ENCODE data around the gene TSSK3.

TSSK3 gene

DNA sequence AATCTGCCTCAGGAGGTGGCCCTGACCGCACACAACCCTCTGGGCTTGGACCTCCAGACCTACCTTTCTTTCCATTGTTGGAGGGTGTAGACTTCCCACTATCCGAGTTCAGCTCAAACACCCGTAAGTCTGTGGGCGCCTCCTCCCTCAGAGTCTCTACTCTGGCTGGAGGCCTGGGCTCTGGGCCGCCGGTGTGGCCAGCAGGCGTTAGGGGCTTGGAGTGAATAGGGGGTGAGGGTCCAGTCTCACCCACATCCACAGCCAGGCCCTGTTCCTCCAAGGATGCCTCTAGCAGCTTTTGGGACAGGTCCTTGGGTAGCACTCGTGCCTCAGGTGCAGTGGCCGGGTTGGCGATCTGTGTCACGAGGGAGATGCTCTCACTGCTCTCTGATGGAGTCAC is 13.9 kb downstream of the TSSK3 start:
- Histone ChIP-seq H3K4me1 (peaks cover 22% of the 10 kb centered on the region), H3K4me3 (no peak overlapping the region), H3K9me3 (no peaks in the 10 kb centered on the region), H3K27me3 (no peaks in the 10 kb centered on the region), H3K9ac (no peak overlapping the region), H4K20me1 (peaks cover 52% of the 10 kb centered on the region), H3K36me3 (peaks cover 100% of the 10 kb centered on the region), H3K4me2 (no peak overlapping the region), H3K27ac (no peak overlapping the region)
- TF ChIP-seq Cebpa-rat (IDR thresholded peaks at IDR 0.05), result no peak

DNA sequence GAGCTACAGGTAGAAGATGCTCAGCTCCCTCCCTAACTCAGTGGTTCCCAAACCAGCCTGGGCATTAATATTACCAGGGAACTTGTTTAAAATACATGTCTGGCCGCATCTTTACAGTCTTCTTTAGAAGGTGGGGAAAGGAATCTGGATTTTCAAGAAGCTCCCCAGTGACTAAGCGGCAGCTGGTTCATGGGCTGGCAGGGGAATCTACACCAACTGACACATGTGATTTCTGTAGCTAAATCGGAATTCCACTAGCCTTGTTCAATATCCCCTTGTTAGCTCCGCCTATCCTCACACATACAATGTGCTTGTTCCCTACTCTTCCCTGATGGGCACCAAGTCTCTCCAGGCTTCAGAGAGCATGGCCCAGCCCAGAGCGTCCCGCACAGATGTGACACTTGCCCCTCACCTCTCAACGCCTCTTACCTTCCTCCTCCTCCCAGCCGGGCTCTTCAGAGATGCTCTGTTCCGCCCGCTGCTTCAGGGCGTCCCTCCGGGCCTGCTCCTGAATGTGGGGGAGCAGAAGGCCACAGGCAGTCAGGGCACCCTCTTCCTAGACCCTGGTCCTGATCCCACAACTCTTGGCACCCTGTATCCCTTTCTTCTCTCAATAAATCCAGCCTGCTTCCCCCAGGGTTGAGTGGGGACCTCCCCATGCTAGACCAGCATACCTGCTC is 15.3 kb downstream of the TSSK3 start:
- Histone ChIP-seq H3K27ac (no peak overlapping the region), H3K9ac (no peak overlapping the region), H3K4me1 (peaks cover 9% of the 10 kb centered on the region), H3K4me3 (no peak overlapping the region), H3K9me3 (no peaks in the 10 kb centered on the region), H4K20me1 (peaks cover 37% of the 10 kb centered on the region), H3K36me3 (peaks cover 100% of the 10 kb centered on the region), H3K27me3 (no peaks in the 10 kb centered on the region), H3K4me2 (no peak overlapping the region)
- no peak for TF ChIP-seq Cebpa-rat (IDR thresholded peaks at IDR 0.05)

DNA sequence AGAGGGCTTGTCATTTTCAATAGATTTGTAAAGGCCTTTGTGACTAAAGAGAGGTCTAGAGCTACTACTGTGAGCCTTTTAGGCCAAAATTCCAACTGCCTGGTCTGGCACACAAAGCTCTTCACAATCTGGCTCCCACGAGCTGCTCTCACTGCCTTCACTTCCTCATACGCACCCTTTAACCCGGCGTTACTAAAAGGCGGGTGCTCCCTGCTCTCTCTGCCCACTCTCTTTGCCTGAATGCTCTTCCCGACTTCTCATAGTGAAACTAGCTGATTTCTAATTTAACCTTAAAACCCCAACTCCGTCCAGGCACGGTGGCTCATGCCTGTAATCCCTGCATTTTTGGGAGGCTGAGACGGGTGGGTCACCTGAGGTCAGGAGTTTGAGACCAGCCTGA is 17.7 kb downstream of the TSSK3 start:
- no peaks in the 10 kb centered on the region for H3K9me3 ChIP-seq
- H3K27ac ChIP-seq, result no peak overlapping the region
- no peaks in the 10 kb centered on the region for H3K4me1 ChIP-seq
- no peak overlapping the region for H3K4me3 ChIP-seq
- H3K9ac ChIP-seq, result no peak overlapping the region
- no peaks in the 10 kb centered on the region for H3K27me3 ChIP-seq
- H3K36me3 ChIP-seq, result peaks cover 100% of the 10 kb centered on the region
- peaks cover 22% of the 10 kb centered on the region for H4K20me1 ChIP-seq
- no peak for TF ChIP-seq Cebpa-rat (IDR thresholded peaks at IDR 0.05)
- H3K4me2 ChIP-seq, result no peak overlapping the region

DNA sequence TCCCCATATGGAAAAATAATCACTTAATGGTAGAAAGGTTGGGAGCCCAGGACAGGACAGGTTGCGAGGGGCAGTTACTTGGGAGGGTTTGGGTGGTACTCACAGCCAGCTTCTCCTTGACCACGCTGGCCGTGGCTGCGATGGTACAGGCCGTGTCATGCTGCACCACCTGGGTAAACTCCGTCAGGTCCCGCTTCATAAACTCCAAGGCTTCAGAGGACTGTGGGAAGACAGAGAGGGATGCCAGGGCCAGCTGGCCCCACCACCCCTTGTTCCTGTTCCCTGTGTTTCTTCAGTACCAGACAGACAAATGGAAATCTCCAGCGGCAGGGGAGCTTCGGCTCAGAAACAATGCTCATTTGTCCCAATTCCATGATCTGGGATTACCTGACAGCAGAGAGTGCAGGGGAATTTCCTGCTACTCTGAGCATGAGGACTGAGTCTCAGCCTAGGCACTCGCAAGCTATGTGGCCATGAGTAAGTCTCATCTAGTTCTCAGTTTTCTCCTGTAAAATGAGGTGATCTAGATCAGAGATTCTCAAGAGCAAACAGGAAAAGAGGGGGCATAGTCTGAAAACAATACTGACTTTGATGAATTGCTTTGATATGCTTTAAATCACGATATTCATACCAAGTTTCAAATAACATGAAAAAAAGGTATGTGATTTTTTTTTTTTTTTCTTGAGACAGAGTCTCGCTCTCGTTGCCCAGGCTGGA is 24.5 kb downstream of the TSSK3 start:
- TF ChIP-seq Cebpa-rat (IDR thresholded peaks at IDR 0.05), result no peak
- Histone ChIP-seq H3K27ac (no peak overlapping the region), H4K20me1 (peaks cover 73% of the 10 kb centered on the region), H3K9me3 (no peaks in the 10 kb centered on the region), H3K4me2 (no peak overlapping the region), H3K4me3 (no peak overlapping the region), H3K36me3 (peaks cover 98% of the 10 kb centered on the region), H3K4me1 (peaks cover 21% of the 10 kb centered on the region), H3K27me3 (no peaks in the 10 kb centered on the region), H3K9ac (no peak overlapping the region)

DNA sequence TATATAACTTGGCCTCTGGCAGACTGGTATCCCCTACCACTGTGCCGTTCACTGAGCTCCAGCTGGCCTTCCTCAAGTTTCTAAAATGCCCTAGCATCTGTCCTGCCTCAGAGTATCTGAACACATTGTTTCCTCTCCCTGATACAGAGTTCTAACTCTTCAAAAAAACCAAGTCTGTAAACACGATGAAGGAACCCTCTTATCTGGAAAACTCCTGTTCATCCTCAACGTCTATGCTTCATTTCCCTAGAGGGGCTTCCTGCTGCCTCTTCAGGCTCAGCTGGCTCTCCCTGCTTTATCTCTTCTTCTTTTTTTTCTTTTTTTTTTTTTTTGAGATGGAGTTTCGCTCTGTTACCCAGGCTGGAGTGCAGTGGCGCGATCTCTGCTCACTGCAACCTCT is 26.3 kb downstream of the TSSK3 start:
- H4K20me1 ChIP-seq, result peaks cover 90% of the 10 kb centered on the region
- H3K36me3 ChIP-seq, result peaks cover 90% of the 10 kb centered on the region
- H3K4me1 ChIP-seq, result peaks cover 36% of the 10 kb centered on the region
- no peak overlapping the region for H3K9ac ChIP-seq
- peak overlapping the region; percentile 44; the same call in 1 of the 2 replicates for H3K4me2 ChIP-seq
- no peaks in the 10 kb centered on the region for H3K27me3 ChIP-seq
- no peak for TF ChIP-seq Cebpa-rat (IDR thresholded peaks at IDR 0.05)
- H3K9me3 ChIP-seq, result no peaks in the 10 kb centered on the region
- H3K27ac ChIP-seq, result no peak overlapping the region
- no peak overlapping the region for H3K4me3 ChIP-seq

DNA sequence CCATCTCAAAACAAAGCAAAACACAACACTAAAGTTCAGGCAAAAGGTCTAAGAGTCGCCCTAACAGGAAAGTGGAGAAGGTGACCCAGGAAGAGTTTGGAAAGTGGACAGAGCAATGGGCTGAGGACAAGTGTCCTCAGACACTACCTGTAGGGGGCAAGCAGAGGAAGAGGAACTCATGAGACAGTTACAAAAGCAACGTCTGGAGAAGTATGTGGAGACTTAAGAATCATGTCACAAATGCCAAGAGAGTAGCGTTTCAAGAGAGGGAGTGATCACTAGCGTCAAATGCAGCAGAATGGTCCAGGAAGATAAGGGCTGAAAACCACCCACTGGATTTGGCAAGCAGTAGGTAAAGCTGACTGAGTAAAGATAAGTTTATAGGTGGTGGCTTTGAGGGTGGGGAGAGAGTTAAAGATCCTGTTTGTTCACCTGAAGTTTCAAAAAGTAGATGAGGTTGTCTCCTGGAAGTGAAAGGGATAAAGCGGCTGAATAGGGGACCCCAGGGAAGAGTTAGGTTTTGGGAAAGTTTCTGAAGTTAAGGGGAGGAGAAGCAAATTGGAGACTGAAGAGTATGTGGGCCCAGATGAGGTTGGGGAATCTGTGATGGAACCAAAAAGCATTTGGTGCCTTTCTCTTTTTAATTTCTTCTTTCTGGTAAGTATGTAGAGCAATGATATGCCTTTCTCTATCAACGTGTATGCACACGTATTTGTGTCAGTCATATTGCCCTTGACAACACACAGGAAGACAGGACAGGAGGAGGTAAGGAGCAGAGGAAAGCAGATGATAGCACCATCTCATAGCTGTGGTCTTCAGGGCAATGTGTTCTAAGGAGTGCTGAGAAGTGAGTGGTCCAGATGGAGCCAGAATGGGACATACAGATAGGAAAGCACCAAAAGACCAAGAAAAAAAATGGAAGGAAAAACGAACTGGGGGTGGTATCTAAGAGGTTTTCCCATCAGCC is 28.8 kb downstream of the TSSK3 start:
- Histone ChIP-seq H3K4me3 (no peak overlapping the region), H3K27me3 (no peaks in the 10 kb centered on the region), H4K20me1 (peaks cover 76% of the 10 kb centered on the region), H3K9me3 (no peaks in the 10 kb centered on the region), H3K27ac (no peak overlapping the region), H3K4me2 (no peak overlapping the region), H3K36me3 (peaks cover 64% of the 10 kb centered on the region), H3K9ac (no peak overlapping the region), H3K4me1 (peaks cover 48% of the 10 kb centered on the region)
- no peak for TF ChIP-seq Cebpa-rat (IDR thresholded peaks at IDR 0.05)

DNA sequence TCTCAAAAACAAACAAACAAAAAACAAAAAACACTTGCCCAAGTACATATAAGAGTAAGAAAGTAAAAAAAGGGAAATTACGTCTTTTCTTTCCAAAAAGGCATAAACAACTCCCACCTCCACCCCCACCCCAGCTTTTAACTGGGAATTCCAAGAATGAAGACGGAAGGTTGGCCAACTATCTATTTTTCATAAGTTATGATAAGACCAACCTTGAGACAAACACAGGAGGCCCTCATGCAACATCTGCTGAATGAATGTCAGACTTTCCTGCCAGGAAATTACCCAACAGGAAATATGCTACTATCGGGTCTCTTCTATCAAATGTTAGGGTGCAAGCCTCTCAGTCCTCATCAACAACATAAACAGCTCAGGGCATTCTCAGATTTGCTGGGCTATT is 30.0 kb downstream of the TSSK3 start:
- H3K4me3 ChIP-seq, result no peak overlapping the region
- no peak overlapping the region for H3K27ac ChIP-seq
- no peak for TF ChIP-seq Cebpa-rat (IDR thresholded peaks at IDR 0.05)
- peaks cover 53% of the 10 kb centered on the region for H3K36me3 ChIP-seq
- H3K27me3 ChIP-seq, result no peaks in the 10 kb centered on the region
- peak overlapping the region; percentile 96 for H3K4me2 ChIP-seq
- peaks cover 48% of the 10 kb centered on the region for H3K4me1 ChIP-seq
- peaks cover 65% of the 10 kb centered on the region for H4K20me1 ChIP-seq
- H3K9me3 ChIP-seq, result no peaks in the 10 kb centered on the region
- no peak overlapping the region; the same call in 1 of the 2 replicates for H3K9ac ChIP-seq

DNA sequence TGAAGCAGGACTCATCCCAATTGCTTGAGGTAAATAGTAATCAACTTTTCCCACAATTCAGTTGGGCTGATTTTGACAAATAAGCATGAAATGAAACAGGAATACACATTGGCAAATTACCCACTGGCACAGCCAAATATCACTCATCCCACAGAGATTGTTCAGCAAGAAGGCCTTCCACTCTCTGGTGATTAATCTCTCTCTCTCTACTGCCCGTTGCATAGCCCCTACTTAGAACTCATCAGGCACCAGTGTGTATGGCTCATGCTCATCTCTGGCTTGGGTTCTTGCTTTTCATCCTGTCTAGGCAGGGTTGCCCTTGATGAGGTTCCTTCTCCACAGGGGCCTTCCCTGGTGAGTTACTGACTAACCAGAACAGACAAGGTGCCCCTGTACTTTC is 30.8 kb downstream of the TSSK3 start:
- Histone ChIP-seq H4K20me1 (peaks cover 58% of the 10 kb centered on the region), H3K4me3 (peak overlapping the region; percentile 90), H3K9me3 (no peaks in the 10 kb centered on the region), H3K27me3 (no peaks in the 10 kb centered on the region), H3K36me3 (peaks cover 45% of the 10 kb centered on the region), H3K9ac (peak overlapping the region; percentile 91), H3K27ac (no peak overlapping the region), H3K4me2 (peak overlapping the region; percentile 96), H3K4me1 (peaks cover 45% of the 10 kb centered on the region)
- TF ChIP-seq Cebpa-rat (IDR thresholded peaks at IDR 0.05), result no peak

DNA sequence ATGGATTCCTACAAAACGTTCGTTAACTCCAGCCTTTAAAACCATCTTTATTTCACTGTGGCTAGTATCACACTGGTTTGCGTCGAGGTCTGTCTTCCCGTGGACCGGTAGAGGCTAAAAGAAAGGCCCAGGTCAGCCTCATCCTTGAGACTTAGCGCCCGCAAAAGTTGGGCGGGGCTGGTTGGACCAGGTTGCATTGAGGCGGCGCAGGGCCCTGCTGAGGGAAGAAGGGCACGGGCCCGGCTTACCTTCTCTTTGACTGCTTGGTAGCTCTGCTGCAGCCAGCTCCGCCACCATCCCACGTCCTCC is 31.4 kb downstream of the TSSK3 start:
- Histone ChIP-seq H3K9ac (peak overlapping the region; percentile 91), H3K27ac (peak overlapping the region; percentile 87), H3K4me2 (peak overlapping the region; percentile 96), H3K27me3 (no peaks in the 10 kb centered on the region), H3K4me3 (peak overlapping the region; percentile 90), H3K9me3 (no peaks in the 10 kb centered on the region), H3K36me3 (peaks cover 38% of the 10 kb centered on the region), H4K20me1 (peaks cover 51% of the 10 kb centered on the region), H3K4me1 (peaks cover 39% of the 10 kb centered on the region)
- no peak for TF ChIP-seq Cebpa-rat (IDR thresholded peaks at IDR 0.05)

Data from BLaER1 (cell line).